MM.1S (cell line): ENCODE results near the gene DOCK11.

Experiments used
- EZH2 ChIP-seq: fragments of 300-600 bp; sonication (generic); optimal IDR thresholded peaks from 2 replicates; pipeline ENCODE3; 2017; ENCODE audit warnings: low read depth, mild to moderate bottlenecking, antibody characterized with exemption, low read length, mixed read lengths
- TF ChIP-seq, protein P1 (sequence below): fragments of 300-600 bp; sonication (generic); IDR thresholded peaks from 2 replicates; pipeline ENCODE4 v1.5.1; 2016; ENCODE audit warnings: antibody characterized with exemption, low read length, mixed read lengths

- no peak for TF ChIP-seq EZH2
- TF ChIP-seq, protein P1, sequence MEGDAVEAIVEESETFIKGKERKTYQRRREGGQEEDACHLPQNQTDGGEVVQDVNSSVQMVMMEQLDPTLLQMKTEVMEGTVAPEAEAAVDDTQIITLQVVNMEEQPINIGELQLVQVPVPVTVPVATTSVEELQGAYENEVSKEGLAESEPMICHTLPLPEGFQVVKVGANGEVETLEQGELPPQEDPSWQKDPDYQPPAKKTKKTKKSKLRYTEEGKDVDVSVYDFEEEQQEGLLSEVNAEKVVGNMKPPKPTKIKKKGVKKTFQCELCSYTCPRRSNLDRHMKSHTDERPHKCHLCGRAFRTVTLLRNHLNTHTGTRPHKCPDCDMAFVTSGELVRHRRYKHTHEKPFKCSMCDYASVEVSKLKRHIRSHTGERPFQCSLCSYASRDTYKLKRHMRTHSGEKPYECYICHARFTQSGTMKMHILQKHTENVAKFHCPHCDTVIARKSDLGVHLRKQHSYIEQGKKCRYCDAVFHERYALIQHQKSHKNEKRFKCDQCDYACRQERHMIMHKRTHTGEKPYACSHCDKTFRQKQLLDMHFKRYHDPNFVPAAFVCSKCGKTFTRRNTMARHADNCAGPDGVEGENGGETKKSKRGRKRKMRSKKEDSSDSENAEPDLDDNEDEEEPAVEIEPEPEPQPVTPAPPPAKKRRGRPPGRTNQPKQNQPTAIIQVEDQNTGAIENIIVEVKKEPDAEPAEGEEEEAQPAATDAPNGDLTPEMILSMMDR, result no peak
These were observed 136.0 kb downstream of the DOCK11 start for GRCh38 chrX:118631586-118631985.
